GM23338 (cell line): ENCODE results near the gene MAPK8IP3.

ENCODE experiments used
- CTCF ChIP-seq, 2 experiments: fragments of 200-600 bp in 1 of 2; sonication (generic) in 1 of 2; conservative IDR thresholded peaks; 2 replicates each; pipeline versions ENCODE4 v1.5.1 to v1.6.1; 2016 to 2017; ENCODE audit warnings: antibody characterized with exemption in 2 of 2, low read depth in 2 of 2, mild to moderate bottlenecking in 2 of 2, moderate library complexity in 1 of 2
- EZH2phosphoT487 ChIP-seq: fragments of 200-600 bp; sonication (generic); IDR thresholded peaks from one replicate; pipeline ENCODE4 v1.8.1; 2018; ENCODE audit warnings: antibody characterized with exemption; ENCODE audit not compliant: unreplicated experiment
- POLR2AphosphoS5 ChIP-seq: IDR thresholded peaks from 2 replicates; pipeline ENCODE4 v1.6.1; 2016; ENCODE audit warnings: antibody characterized with exemption, low read depth
- TF ChIP-seq, protein P1 (sequence below): IDR thresholded peaks from one replicate; pipeline ENCODE4 v1.6.1; 2018; ENCODE audit warnings: antibody characterized with exemption; ENCODE audit not compliant: unreplicated experiment

- TF ChIP-seq POLR2AphosphoS5, result no peak
- no peak for TF ChIP-seq CTCF (conservative IDR thresholded peaks at IDR 0.05; ENCODE audit: low read depth in 2 of 2)
- TF ChIP-seq EZH2phosphoT487, result no peak
- TF ChIP-seq, protein P1, sequence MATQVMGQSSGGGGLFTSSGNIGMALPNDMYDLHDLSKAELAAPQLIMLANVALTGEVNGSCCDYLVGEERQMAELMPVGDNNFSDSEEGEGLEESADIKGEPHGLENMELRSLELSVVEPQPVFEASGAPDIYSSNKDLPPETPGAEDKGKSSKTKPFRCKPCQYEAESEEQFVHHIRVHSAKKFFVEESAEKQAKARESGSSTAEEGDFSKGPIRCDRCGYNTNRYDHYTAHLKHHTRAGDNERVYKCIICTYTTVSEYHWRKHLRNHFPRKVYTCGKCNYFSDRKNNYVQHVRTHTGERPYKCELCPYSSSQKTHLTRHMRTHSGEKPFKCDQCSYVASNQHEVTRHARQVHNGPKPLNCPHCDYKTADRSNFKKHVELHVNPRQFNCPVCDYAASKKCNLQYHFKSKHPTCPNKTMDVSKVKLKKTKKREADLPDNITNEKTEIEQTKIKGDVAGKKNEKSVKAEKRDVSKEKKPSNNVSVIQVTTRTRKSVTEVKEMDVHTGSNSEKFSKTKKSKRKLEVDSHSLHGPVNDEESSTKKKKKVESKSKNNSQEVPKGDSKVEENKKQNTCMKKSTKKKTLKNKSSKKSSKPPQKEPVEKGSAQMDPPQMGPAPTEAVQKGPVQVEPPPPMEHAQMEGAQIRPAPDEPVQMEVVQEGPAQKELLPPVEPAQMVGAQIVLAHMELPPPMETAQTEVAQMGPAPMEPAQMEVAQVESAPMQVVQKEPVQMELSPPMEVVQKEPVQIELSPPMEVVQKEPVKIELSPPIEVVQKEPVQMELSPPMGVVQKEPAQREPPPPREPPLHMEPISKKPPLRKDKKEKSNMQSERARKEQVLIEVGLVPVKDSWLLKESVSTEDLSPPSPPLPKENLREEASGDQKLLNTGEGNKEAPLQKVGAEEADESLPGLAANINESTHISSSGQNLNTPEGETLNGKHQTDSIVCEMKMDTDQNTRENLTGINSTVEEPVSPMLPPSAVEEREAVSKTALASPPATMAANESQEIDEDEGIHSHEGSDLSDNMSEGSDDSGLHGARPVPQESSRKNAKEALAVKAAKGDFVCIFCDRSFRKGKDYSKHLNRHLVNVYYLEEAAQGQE, result no peak
These were observed 72.5 kb downstream of the MAPK8IP3 start for GRCh38 chr16:1778200-1779179.
